Panc1 (cell line): ENCODE measurements around the gene GTF3A.

Experiments used
- POLR2AphosphoS5 ChIP-seq: IDR thresholded peaks from 2 replicates; pipeline ENCODE4 v1.6.1; 2012; ENCODE audit warnings: mild to moderate bottlenecking, low read depth, low read length, moderate library complexity
- TCF7L2 ChIP-seq: IDR thresholded peaks from 2 replicates; pipeline ENCODE4 v1.6.1; 2011; ENCODE audit warnings: mild to moderate bottlenecking, low read depth, low read length, inconsistent platforms
- TF ChIP-seq, protein P1 (sequence below): fragments of 450-650 bp; IDR thresholded peaks from 2 replicates; pipeline ENCODE4 v1.5.1; 2017; ENCODE audit warnings: mild to moderate bottlenecking
- TF ChIP-seq, protein P2 (sequence below), 2 experiments: IDR thresholded peaks; 2 replicates each; pipeline ENCODE4 v1.6.1; 2011 to 2012; ENCODE audit warnings: low read depth in 2 of 2, control low read depth in 1 of 2, low read length in 1 of 2, mild to moderate bottlenecking in 1 of 2, moderate library complexity in 1 of 2; ENCODE audit not compliant: insufficient read depth in 1 of 2

DNA sequence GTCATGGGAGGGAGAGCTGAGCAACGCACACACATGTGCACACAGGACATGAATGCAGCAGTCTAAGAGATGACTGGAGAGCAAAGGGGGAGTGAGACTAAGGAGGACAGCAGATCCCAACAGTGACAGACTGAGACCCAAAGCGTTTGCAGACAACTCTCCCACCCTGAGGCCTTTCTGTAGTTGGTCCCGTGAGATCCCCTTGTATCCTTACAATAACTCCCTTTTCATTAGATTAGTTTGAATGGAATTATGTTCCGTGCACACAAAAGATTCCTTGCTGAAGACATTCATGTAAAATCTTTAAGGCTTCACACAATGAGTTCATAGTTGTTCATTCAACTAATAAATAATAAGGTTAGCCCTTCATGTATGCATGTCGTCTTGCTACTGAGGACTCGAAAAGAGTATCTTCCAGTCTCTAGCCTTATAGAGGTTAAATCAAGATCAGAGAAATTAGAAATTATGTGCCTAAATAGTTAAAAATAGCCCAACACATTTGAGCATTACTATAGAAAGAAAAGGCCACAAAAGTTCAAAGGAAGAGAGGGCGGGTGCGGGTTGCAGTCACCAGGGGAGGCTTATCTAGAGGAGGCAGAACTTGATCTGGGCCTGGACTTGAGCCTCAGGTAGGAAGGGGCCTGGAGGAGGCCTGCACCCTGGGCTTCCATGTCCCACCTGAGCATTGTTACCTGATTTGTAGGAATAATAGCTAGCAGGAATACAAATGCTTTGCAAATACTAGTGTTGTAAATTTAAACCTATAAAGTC lies 3.1 kb upstream of the GTF3A start:
- TF ChIP-seq, protein P1, sequence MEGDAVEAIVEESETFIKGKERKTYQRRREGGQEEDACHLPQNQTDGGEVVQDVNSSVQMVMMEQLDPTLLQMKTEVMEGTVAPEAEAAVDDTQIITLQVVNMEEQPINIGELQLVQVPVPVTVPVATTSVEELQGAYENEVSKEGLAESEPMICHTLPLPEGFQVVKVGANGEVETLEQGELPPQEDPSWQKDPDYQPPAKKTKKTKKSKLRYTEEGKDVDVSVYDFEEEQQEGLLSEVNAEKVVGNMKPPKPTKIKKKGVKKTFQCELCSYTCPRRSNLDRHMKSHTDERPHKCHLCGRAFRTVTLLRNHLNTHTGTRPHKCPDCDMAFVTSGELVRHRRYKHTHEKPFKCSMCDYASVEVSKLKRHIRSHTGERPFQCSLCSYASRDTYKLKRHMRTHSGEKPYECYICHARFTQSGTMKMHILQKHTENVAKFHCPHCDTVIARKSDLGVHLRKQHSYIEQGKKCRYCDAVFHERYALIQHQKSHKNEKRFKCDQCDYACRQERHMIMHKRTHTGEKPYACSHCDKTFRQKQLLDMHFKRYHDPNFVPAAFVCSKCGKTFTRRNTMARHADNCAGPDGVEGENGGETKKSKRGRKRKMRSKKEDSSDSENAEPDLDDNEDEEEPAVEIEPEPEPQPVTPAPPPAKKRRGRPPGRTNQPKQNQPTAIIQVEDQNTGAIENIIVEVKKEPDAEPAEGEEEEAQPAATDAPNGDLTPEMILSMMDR: no peak
- TF ChIP-seq TCF7L2 (no peak), POLR2AphosphoS5 (no peak)
- TF ChIP-seq, protein P2, sequence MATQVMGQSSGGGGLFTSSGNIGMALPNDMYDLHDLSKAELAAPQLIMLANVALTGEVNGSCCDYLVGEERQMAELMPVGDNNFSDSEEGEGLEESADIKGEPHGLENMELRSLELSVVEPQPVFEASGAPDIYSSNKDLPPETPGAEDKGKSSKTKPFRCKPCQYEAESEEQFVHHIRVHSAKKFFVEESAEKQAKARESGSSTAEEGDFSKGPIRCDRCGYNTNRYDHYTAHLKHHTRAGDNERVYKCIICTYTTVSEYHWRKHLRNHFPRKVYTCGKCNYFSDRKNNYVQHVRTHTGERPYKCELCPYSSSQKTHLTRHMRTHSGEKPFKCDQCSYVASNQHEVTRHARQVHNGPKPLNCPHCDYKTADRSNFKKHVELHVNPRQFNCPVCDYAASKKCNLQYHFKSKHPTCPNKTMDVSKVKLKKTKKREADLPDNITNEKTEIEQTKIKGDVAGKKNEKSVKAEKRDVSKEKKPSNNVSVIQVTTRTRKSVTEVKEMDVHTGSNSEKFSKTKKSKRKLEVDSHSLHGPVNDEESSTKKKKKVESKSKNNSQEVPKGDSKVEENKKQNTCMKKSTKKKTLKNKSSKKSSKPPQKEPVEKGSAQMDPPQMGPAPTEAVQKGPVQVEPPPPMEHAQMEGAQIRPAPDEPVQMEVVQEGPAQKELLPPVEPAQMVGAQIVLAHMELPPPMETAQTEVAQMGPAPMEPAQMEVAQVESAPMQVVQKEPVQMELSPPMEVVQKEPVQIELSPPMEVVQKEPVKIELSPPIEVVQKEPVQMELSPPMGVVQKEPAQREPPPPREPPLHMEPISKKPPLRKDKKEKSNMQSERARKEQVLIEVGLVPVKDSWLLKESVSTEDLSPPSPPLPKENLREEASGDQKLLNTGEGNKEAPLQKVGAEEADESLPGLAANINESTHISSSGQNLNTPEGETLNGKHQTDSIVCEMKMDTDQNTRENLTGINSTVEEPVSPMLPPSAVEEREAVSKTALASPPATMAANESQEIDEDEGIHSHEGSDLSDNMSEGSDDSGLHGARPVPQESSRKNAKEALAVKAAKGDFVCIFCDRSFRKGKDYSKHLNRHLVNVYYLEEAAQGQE (IDR thresholded peaks at IDR 0.05; ENCODE audit: insufficient read depth in 1 of 2, low read depth in 2 of 2, low read length in 1 of 2): no peak
